Thyroid gland (tissue), 4 donors: ENCODE data around the gene GPR158. TPM values are rescaled to one million over a fixed set of nuclear protein-coding genes. Genes with fewer than 3 reads are reported as not detected.

ENCODE experiments used
- DNase-seq, 2 donors: peaks; one replicate each; pipeline ENCODE4 v3.0.0-alpha.2; 2019
- H3K27ac ChIP-seq, 3 donors: fragments of 200-600 bp; sonication (generic); 1 replicate in 2 of 3; 2 replicates in 1 of 3; pipeline ENCODE4 v1.5.1; 2016 to 2019; ENCODE audit warnings: mild to moderate bottlenecking in 1 of 3, moderate library complexity in 1 of 3
- H3K27me3 ChIP-seq: fragments of 200-600 bp; sonication (generic); one replicate; pipeline ENCODE4 v1.5.1; 2019
- H3K36me3 ChIP-seq, 2 donors: fragments of 200-600 bp; sonication (generic); one replicate each; pipeline ENCODE4 v1.5.1; 2016 to 2019
- H3K4me1 ChIP-seq, 2 donors: fragments of 200-600 bp; sonication (generic); one replicate each; pipeline ENCODE4 v1.5.1; 2017 to 2019
- H3K4me3 ChIP-seq, 3 donors: fragments of 200-600 bp; sonication (generic); replicated peaks in 1 of 3; 1 replicate in 2 of 3; 2 replicates in 1 of 3; pipeline ENCODE4 v1.5.1; 2016; ENCODE audit warnings: mild to moderate bottlenecking in 1 of 3
- H3K9me3 ChIP-seq: fragments of 200-600 bp; sonication (generic); one replicate; pipeline ENCODE4 v1.5.1; 2017
- CTCF ChIP-seq, 6 experiments: fragments of 200-600 bp in 3 of 6; fragments of 450-650 bp in 3 of 6; sonication (generic) in 3 of 6; IDR thresholded peaks; one replicate each; pipeline ENCODE4 v1.5.1; 2016 to 2019; ENCODE audit warnings: antibody characterized with exemption in 6 of 6, mild to moderate bottlenecking in 2 of 6, inconsistent platforms in 1 of 6, moderate library complexity in 1 of 6
- POLR2A ChIP-seq, 2 donors: fragments of 450-650 bp; IDR thresholded peaks; one replicate each; pipeline ENCODE4 v1.6.1; 2017; ENCODE audit warnings: antibody characterized with exemption in 2 of 2, mild to moderate bottlenecking in 2 of 2, moderate library complexity in 1 of 2
- WGBS, 2 donors: methylation state at CpG; one replicate each; pipeline ENCODE4 v1.1.5; 2017; 5-methylcytosine and 5-hydroxymethylcytosine counted together
- intact Hi-C: fragments of 100-400 bp; cut with DNase I; formaldehyde crosslinking; loops from one replicate; pipeline ENCODE4 v1.15.1; 2023
- total RNA-seq, 4 donors: library from RNA; depleted of rRNA; stranded (reverse); fragments of >200 nt; gene quantifications; one replicate each; pipeline ENCODE4 v1.2.3, GENCODE V29; 2016

GPR158 gene
- total RNA-seq, 4 donors from 2014 or later = 0.13 to 1.9 (median 1.2) TPM

- WGBS, 2 donors = 94% methylated on average over 2 of the region's 2 CpGs
- Histone ChIP-seq H3K4me1 (no peaks in the 10 kb centered on the region), H3K9me3 (no peaks in the 10 kb centered on the region), H3K27ac (no peak overlapping the region), H3K27me3 (no peaks in the 10 kb centered on the region), H3K36me3 (no peaks in the 10 kb centered on the region), H3K4me3 (no peak overlapping the region)
- intact Hi-C loops = no loop called here
- no peak for DNase-seq
- TF ChIP-seq POLR2A (IDR thresholded peaks at IDR 0.05) (no peak), CTCF (IDR thresholded peaks at IDR 0.05) (no peak)
These were observed 159.6 kb downstream of the GPR158 start for GRCh38 chr10:25334445-25334844.

- H3K27ac ChIP-seq = no peak overlapping the region
- no peaks in the 10 kb centered on the region for H3K4me1 ChIP-seq
- DNase-seq = no peak
- H3K9me3 ChIP-seq = no peaks in the 10 kb centered on the region
- no peak overlapping the region for H3K4me3 ChIP-seq
- no peaks in the 10 kb centered on the region for H3K36me3 ChIP-seq
- TF ChIP-seq CTCF (IDR thresholded peaks at IDR 0.05) = no peak
- no peak for TF ChIP-seq POLR2A (IDR thresholded peaks at IDR 0.05)
- no peaks in the 10 kb centered on the region for H3K27me3 ChIP-seq
- intact Hi-C loops = no loop called here
These were observed 161.5 kb downstream of the GPR158 start for GRCh38 chr10:25336330-25336729.

- Histone ChIP-seq H3K4me3 (no peak overlapping the region), H3K36me3 (no peaks in the 10 kb centered on the region), H3K9me3 (no peaks in the 10 kb centered on the region), H3K27ac (no peak overlapping the region), H3K4me1 (no peaks in the 10 kb centered on the region), H3K27me3 (no peaks in the 10 kb centered on the region)
- TF ChIP-seq CTCF (IDR thresholded peaks at IDR 0.05) (no peak), POLR2A (IDR thresholded peaks at IDR 0.05) (no peak)
- WGBS, 2 donors = 85 to 98% methylated on average over 12 of the region's 12 CpGs
- no peak for DNase-seq
- intact Hi-C loops = no loop called here
These were observed 163.5 kb downstream of the GPR158 start for GRCh38 chr10:25338271-25338670.

- no peaks in the 10 kb centered on the region for H3K27me3 ChIP-seq
- no peaks in the 10 kb centered on the region for H3K36me3 ChIP-seq
- H3K9me3 ChIP-seq = no peaks in the 10 kb centered on the region
- 70 to 72% methylated on average over 1 of the region's 1 CpG for WGBS, 2 donors
- H3K27ac ChIP-seq = no peak overlapping the region
- intact Hi-C loops = no loop called here
- no peak overlapping the region for H3K4me3 ChIP-seq
- TF ChIP-seq CTCF (IDR thresholded peaks at IDR 0.05) = no peak
- TF ChIP-seq POLR2A (IDR thresholded peaks at IDR 0.05) = no peak
- DNase-seq = no peak
- H3K4me1 ChIP-seq = no peaks in the 10 kb centered on the region
These were observed 165.2 kb downstream of the GPR158 start for GRCh38 chr10:25339966-25340365.

GRCh38 chr10:25349520-25349919 is 174.7 kb downstream of the GPR158 start:
- 93 to 97% methylated on average over 3 of the region's 3 CpGs for WGBS, 2 donors
- Histone ChIP-seq H3K4me3 (no peak overlapping the region), H3K27ac (no peak overlapping the region), H3K36me3 (no peaks in the 10 kb centered on the region), H3K9me3 (no peaks in the 10 kb centered on the region), H3K27me3 (no peaks in the 10 kb centered on the region), H3K4me1 (no peaks in the 10 kb centered on the region)
- no peak for DNase-seq
- intact Hi-C loops = no loop called here
- TF ChIP-seq CTCF (IDR thresholded peaks at IDR 0.05) = no peak
- TF ChIP-seq POLR2A (IDR thresholded peaks at IDR 0.05) = no peak
